ENCODE data around the gene PLXNB3. TPM values are rescaled to one million over a fixed set of nuclear protein-coding genes. Genes with fewer than 3 reads are reported as not detected.

Gene PLXNB3
- total and polyA plus RNA-seq, 2 donors (not counting 1 experiment from before 2014, with no cell fraction given): 1.9 to 4.3 TPM

DNA sequence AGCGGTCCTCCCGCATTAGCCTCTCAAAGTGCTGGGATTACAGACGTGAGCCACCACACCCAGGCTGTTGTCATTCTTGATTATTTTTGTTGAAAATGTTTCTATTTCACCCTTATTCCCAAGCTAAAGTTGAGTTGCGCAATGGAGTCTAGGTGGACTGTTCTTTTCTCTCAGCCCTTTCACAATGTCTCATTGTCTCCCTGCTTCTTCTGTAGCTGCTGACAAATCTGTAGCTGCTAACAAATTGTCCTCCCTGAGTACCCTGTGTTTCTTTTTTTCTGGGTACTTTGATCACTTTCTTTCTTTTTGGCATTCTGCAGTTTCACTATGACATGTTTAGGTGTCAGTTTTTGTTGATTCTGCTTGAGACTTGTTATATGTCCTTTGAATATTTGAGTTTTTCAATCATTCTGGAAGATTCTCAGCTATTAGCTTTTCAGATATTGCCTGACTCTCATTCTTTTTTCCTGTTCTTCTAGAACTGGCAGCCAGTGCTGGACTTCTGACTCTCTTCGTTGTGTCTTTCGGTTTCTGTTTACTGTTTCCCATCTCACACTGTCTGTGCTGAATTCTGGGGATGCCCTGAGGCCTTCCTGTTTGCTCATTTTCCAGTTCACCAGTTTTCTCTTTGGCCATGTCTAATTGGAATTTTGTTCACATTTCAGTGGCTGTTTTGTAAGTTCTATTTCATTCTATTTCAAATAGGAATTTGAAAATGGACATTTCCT, 32.8 kb upstream of the PLXNB3 start:
- H3K79me2 ChIP-seq (ENCODE audit: control insufficient read depth, insufficient read depth, low read length): no peaks in the 10 kb centered on the region

DNA sequence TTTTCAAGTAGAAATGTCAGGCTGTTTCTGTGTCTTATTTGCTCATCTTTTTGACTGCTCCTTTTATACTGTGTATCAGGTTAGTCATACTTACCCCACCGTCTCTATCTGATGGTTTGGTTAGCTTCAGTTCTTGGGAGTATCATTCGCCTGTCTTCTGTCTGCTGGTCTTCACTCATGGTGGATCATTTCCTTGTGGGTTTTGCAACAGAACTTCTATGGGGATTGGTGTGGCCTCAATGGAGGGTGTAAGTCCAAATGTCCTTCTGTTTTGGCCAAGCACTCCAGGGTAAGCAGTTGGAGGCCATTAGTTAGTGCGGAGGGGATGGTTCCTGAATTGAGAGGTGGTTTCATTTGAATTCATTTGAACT, 32.2 kb upstream of the PLXNB3 start:
- H3K9ac ChIP-seq (ENCODE audit: insufficient read depth, low read length): no peak overlapping the region
- H3K27me3 ChIP-seq (ENCODE audit: control insufficient read depth, insufficient read depth, low read length): no peaks in the 10 kb centered on the region
- no peaks in the 10 kb centered on the region for H3K79me2 ChIP-seq (ENCODE audit: control insufficient read depth, insufficient read depth, low read length)
- peaks cover 8% of the 10 kb centered on the region for H3K4me1 ChIP-seq (ENCODE audit: control insufficient read depth, extremely low read depth, insufficient read depth, low read length)
- H3K36me3 ChIP-seq (ENCODE audit: control insufficient read depth, insufficient read depth, low read length): no peaks in the 10 kb centered on the region
- H3K4me2 ChIP-seq (ENCODE audit: extremely low read depth, insufficient read depth, low read length): no peak overlapping the region
- DNase-seq (ENCODE audit: low read depth in 2 of 2): no peak
- H3K27ac ChIP-seq (ENCODE audit: insufficient read depth, low read length): no peak overlapping the region
- no peak overlapping the region for H3K4me3 ChIP-seq (replicated peaks in 1 of 4; ENCODE audit: control extremely low read depth in 1 of 4, insufficient read depth in 1 of 4, low read depth in 3 of 4, low read length in 4 of 4)
- H4K20me1 ChIP-seq (ENCODE audit: control insufficient read depth, extremely low read depth, insufficient read depth, low read length): no peaks in the 10 kb centered on the region
- no peaks in the 10 kb centered on the region for H3K9me3 ChIP-seq (ENCODE audit: control insufficient read depth, insufficient read depth, low read depth, low read length)
- H2AFZ ChIP-seq (ENCODE audit: low read length): no peak overlapping the region
- TF ChIP-seq, protein P1, sequence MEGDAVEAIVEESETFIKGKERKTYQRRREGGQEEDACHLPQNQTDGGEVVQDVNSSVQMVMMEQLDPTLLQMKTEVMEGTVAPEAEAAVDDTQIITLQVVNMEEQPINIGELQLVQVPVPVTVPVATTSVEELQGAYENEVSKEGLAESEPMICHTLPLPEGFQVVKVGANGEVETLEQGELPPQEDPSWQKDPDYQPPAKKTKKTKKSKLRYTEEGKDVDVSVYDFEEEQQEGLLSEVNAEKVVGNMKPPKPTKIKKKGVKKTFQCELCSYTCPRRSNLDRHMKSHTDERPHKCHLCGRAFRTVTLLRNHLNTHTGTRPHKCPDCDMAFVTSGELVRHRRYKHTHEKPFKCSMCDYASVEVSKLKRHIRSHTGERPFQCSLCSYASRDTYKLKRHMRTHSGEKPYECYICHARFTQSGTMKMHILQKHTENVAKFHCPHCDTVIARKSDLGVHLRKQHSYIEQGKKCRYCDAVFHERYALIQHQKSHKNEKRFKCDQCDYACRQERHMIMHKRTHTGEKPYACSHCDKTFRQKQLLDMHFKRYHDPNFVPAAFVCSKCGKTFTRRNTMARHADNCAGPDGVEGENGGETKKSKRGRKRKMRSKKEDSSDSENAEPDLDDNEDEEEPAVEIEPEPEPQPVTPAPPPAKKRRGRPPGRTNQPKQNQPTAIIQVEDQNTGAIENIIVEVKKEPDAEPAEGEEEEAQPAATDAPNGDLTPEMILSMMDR (conservative IDR thresholded peaks at IDR 0.05 in 1 of 2, IDR thresholded peaks at IDR 0.05 in 1 of 2; ENCODE audit: low read depth in 1 of 2, low read length in 2 of 2): no peak
- no peak for TF ChIP-seq EZH2 (IDR thresholded peaks at IDR 0.05; ENCODE audit: low read length, missing control alignments)

More for the DNA sequence above, 32.8 kb upstream of the PLXNB3 start:
- no peak overlapping the region for H3K4me2 ChIP-seq (ENCODE audit: extremely low read depth, insufficient read depth, low read length)
- H4K20me1 ChIP-seq (ENCODE audit: control insufficient read depth, extremely low read depth, insufficient read depth, low read length): no peaks in the 10 kb centered on the region
- no peak for TF ChIP-seq EZH2 (IDR thresholded peaks at IDR 0.05; ENCODE audit: low read length, missing control alignments)
- TF ChIP-seq, protein P1 (conservative IDR thresholded peaks at IDR 0.05 in 1 of 2, IDR thresholded peaks at IDR 0.05 in 1 of 2; ENCODE audit: low read depth in 1 of 2, low read length in 2 of 2): no peak
- no peak overlapping the region for H2AFZ ChIP-seq (ENCODE audit: low read length)
- no peaks in the 10 kb centered on the region for H3K9me3 ChIP-seq (ENCODE audit: control insufficient read depth, insufficient read depth, low read depth, low read length)
- no peak overlapping the region for H3K4me3 ChIP-seq (replicated peaks in 1 of 4; ENCODE audit: control extremely low read depth in 1 of 4, insufficient read depth in 1 of 4, low read depth in 3 of 4, low read length in 4 of 4)
- H3K36me3 ChIP-seq (ENCODE audit: control insufficient read depth, insufficient read depth, low read length): no peaks in the 10 kb centered on the region
- H3K4me1 ChIP-seq (ENCODE audit: control insufficient read depth, extremely low read depth, insufficient read depth, low read length): peaks cover 10% of the 10 kb centered on the region
- H3K9ac ChIP-seq (ENCODE audit: insufficient read depth, low read length): no peak overlapping the region
- no peak overlapping the region for H3K27ac ChIP-seq (ENCODE audit: insufficient read depth, low read length)
- DNase-seq (ENCODE audit: low read depth in 2 of 2): no peak
- no peaks in the 10 kb centered on the region for H3K27me3 ChIP-seq (ENCODE audit: control insufficient read depth, insufficient read depth, low read length)

DNA sequence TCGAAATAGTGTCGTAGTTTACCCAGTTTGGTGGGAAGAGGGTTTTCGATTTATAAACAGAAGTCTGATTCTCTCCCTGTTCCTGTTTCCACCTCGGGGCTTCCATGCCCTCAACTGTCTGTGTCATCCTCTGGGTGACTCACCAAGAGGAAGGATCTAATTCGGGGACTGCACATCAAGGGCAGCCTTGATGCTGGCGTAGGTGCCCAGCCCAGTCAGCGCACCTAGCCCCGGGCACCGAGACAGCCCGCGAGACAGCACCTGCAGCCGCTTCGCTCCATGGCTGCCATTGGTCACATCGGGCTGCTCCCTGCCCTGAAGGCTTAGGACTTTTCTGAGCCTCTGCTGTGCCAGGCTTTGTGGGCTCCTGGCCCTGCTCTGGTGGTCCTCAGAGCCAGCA, 31.6 kb upstream of the PLXNB3 start:
- Histone ChIP-seq H3K27ac (ENCODE audit: insufficient read depth, low read length) (no peak overlapping the region), H3K27me3 (ENCODE audit: control insufficient read depth, insufficient read depth, low read length) (no peaks in the 10 kb centered on the region), H3K4me3 (replicated peaks in 1 of 4; ENCODE audit: control extremely low read depth in 1 of 4, insufficient read depth in 1 of 4, low read depth in 3 of 4, low read length in 4 of 4) (no peak overlapping the region), H3K9me3 (ENCODE audit: control insufficient read depth, insufficient read depth, low read depth, low read length) (no peaks in the 10 kb centered on the region), H4K20me1 (ENCODE audit: control insufficient read depth, extremely low read depth, insufficient read depth, low read length) (no peaks in the 10 kb centered on the region), H2AFZ (ENCODE audit: low read length) (no peak overlapping the region), H3K79me2 (ENCODE audit: control insufficient read depth, insufficient read depth, low read length) (no peaks in the 10 kb centered on the region), H3K36me3 (ENCODE audit: control insufficient read depth, insufficient read depth, low read length) (no peaks in the 10 kb centered on the region), H3K4me1 (ENCODE audit: control insufficient read depth, extremely low read depth, insufficient read depth, low read length) (peaks cover 2% of the 10 kb centered on the region), H3K9ac (ENCODE audit: insufficient read depth, low read length) (no peak overlapping the region), H3K4me2 (ENCODE audit: extremely low read depth, insufficient read depth, low read length) (no peak overlapping the region)
- TF ChIP-seq, protein P1 (conservative IDR thresholded peaks at IDR 0.05 in 1 of 2, IDR thresholded peaks at IDR 0.05 in 1 of 2; ENCODE audit: low read depth in 1 of 2, low read length in 2 of 2): no peak
- no peak for TF ChIP-seq EZH2 (IDR thresholded peaks at IDR 0.05; ENCODE audit: low read length, missing control alignments)
- no peak for DNase-seq (ENCODE audit: low read depth in 2 of 2)

Data from fibroblast of lung (primary cell).